GM19467 (cell line): ENCODE data around the gene RIN3.
"Not testable (repeated sequence)": the region's sequence is repeated elsewhere in the genome, so short reads cannot be mapped to it uniquely, and the experiment has no call there.

Experiments used
- ATAC-seq: cut with Tn5 transposase; IDR thresholded peaks from one replicate; pipeline ENCODE4 v1.9.1; 2021; ENCODE audit warnings: mild to moderate bottlenecking, moderate library complexity; ENCODE audit not compliant: unreplicated experiment

RIN3 gene

DNA sequence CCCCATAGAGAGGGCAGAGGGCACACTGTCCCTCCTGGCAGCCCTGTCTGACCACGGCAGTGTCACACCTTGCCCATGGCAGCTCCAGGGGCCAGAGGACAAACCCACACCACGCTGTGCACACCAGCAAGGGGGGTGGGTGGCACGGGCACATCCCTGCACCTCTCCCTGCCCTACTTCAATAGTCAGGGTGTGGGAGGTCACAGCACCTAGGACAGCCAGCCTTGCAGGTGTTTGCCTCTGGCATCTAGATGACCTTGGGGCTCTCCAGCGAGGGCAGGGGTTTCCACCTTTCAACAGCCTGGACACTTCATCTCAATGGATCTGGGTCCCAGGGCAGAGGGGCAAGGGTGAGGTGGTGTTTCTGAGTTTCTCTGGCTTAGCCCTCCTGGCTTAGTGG lies 165.7 kb downstream of the RIN3 start:
- no peak for ATAC-seq

- not testable (repeated sequence) for ATAC-seq
Observed at GRCh38 chr14:92680330-92680729, 166.7 kb downstream of the RIN3 start.

DNA sequence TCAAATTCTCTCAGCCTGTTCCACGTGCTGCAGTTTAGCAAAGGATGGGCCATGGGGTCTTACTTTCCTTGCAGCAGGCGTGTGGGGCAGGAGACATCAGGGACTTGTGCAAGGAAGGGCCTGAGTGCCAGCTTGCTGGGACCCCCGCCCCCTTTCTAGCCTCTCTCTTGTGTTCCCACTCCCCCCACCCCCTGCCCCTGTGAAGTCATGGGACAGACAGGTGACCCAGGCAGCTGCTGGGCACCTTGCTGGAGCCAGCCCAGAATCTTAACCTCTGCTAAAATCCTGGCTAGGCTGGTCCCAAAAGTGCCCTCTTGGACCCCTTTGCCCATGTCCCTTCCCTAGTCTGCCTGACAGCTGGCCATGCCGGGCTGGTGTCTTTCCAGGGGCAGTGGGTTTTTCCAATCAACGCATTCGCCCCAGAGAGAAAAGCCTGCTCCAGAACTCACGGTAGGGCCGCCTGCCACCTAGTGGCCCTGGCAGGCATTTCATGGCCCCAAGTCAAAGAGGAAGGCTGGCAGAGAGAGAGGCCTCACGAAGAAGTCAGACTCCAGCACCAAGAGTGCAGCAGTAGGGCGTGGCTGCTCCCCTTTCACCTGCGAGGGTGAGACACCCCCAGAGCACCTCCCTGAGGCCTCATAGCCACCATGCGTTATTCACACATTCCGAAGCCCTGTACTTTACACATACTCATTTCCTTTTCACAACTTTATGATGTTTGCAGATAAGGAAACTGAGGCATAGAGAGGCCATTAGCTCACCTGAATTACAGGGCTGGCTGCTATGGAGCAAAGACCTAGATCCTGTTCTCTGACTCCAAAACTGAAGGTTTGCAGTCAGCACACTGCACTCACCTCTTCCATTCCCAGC lies 167.4 kb downstream of the RIN3 start:
- ATAC-seq, result no peak

DNA sequence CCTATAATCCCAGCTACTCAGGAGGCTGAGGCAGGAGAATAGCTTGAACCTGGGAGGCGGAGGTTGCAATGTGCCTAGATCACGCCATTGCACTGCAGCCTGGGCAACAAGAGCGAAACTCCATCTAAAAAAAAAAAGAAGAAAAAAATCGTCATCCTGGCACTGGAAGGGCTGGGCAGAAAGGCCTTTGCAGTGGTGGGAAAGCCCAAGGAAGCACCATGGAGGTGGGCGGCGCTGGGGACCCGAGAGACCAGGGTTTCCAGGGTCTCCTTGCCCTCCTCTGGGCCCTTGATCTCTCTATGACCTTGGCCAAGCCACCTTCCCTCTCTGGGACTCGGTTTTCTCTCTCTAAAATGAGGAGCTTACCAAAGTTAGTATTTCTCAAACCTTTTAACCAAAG lies 169.5 kb downstream of the RIN3 start:
- no peak for ATAC-seq

- no peak for ATAC-seq
Observed at GRCh38 chr14:92684801-92685560, 171.4 kb downstream of the RIN3 start.

- no peak for ATAC-seq
Observed at GRCh38 chr14:92685784-92686355, 172.3 kb downstream of the RIN3 start.

DNA sequence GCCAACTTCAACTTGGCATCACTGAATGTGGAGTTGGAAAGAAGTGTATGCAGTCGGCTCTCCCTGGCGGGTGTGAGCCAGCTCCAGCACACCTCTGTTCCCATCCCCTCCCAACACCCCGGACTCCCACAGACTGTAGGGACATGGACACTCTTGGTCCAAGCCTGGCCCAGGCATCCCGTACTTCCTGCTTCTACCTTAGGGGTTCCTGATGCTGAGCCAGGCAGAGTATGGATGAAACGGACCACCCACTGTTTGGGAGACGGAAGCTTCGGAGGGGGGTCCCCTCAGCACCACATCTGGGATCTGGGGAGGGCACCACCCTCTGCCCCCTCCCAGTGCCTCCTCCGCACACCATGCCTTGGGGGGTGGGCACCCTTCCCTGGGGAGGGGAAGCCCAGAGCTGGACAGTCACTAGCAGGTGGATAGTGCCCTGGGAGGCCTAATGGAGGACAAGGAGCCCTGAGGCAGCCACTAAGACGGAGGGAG lies 172.9 kb downstream of the RIN3 start:
- no peak for ATAC-seq

DNA sequence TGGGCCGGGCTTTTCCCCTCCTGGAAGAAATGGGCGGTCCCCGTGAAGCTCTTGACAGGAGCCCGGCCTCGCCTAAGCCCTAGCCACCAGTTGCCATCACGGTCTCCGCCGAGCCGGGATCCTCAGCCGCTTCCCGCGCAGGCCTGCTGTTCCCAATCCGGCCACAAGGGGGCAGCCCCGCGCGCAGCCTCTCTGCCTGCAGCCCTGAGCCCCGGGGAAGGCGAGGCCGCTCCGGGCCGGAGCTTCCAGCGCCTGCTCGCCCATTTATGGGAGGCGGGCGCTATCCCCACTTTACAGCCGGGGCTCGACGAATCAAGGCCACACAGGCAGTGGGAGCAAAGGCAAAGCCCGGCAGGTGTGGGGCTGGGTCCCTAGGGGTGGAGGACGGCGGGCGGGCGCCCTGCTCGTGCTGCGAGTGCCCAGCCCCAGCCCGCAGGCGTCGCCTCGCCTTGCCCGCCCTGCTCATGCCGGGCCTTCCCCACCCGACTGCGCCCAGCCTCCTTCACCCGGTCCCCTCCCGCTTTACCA lies 173.4 kb downstream of the RIN3 start:
- no peak for ATAC-seq

- no peak for ATAC-seq
Observed at GRCh38 chr14:92687681-92688433, 174.3 kb downstream of the RIN3 start.

- no peak for ATAC-seq
Observed at GRCh38 chr14:92688434-92689375, 175.1 kb downstream of the RIN3 start.

- no peak for ATAC-seq
Observed at GRCh38 chr14:92690171-92691011, 176.8 kb downstream of the RIN3 start.

DNA sequence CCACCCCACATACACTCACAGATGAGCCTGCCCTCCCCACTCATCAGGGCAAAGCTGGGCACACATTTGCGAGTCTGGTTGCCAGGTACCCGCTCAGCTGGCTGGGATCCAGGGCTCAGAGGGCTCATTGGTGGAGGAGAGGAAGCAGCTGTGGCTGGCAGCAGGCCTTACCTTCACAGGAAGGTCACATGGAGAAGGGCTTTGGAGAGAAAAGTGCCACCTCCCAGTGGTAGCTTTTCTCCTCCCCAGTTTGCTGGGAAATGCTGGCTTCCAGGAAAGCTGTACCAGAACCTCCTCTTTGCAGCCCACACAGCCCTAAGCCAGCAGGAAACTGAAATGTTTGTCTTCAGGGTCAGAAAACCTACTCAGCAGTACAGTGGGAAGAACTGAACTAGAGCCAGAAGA lies 179.2 kb downstream of the RIN3 start:
- ATAC-seq, result no peak

- ATAC-seq, result no peak
Observed at GRCh38 chr14:92693998-92694795, 180.6 kb downstream of the RIN3 start.

GRCh38 chr14:92694807-92695206 lies 181.2 kb downstream of the RIN3 start:
- ATAC-seq, result no peak

GRCh38 chr14:92695562-92695961 lies 182.0 kb downstream of the RIN3 start:
- ATAC-seq, result no peak

- no peak for ATAC-seq
Observed at GRCh38 chr14:92696366-92696765, 182.8 kb downstream of the RIN3 start.

- ATAC-seq, result no peak
Observed at GRCh38 chr14:92698393-92698792, 184.8 kb downstream of the RIN3 start.

GRCh38 chr14:92701826-92702225 lies 188.2 kb downstream of the RIN3 start:
- no peak for ATAC-seq
